Suprapubic skin (tissue), 4 donors: ENCODE results near the gene SPANXD. TPM values are rescaled to one million over a fixed set of nuclear protein-coding genes. Genes with fewer than 3 reads are reported as not detected.
"Not testable (repeated sequence)": the region's sequence is repeated elsewhere in the genome, so short reads cannot be mapped to it uniquely, and the experiment has no call there.

Experiments
- DNase-seq, 2 donors: peaks; one replicate each; pipeline ENCODE4 v3.0.0-alpha.2; 2019; ENCODE audit warnings: low spot score in 2 of 2
- H3K27ac ChIP-seq: fragments of 200-600 bp; sonication (generic); one replicate; pipeline ENCODE4 v1.5.1; 2019
- H3K27me3 ChIP-seq: fragments of 200-600 bp; sonication (generic); one replicate; pipeline ENCODE4 v1.5.1; 2019
- H3K36me3 ChIP-seq: fragments of 200-600 bp; sonication (generic); one replicate; pipeline ENCODE4 v1.5.1; 2019
- H3K4me1 ChIP-seq: fragments of 200-600 bp; sonication (generic); one replicate; pipeline ENCODE4 v1.5.1; 2019
- H3K4me3 ChIP-seq: fragments of 200-600 bp; sonication (generic); one replicate; pipeline ENCODE4 v1.5.1; 2019; ENCODE audit warnings: mild to moderate bottlenecking
- H3K9me3 ChIP-seq: fragments of 200-600 bp; sonication (generic); one replicate; pipeline ENCODE4 v1.5.1; 2019
- EP300 ChIP-seq: sonication (generic); formaldehyde crosslinking; IDR thresholded peaks from one replicate; pipeline ENCODE4 v1.6.1; 2017; ENCODE audit warnings: antibody characterized with exemption
- POLR2A ChIP-seq, 2 donors: fragments of 450-650 bp; IDR thresholded peaks; one replicate each; pipeline ENCODE4 v1.6.1; 2017; ENCODE audit warnings: antibody characterized with exemption in 2 of 2, mild to moderate bottlenecking in 2 of 2, moderate library complexity in 2 of 2
- POLR2AphosphoS5 ChIP-seq, 3 donors: sonication (generic); formaldehyde crosslinking; IDR thresholded peaks; one replicate each; pipeline ENCODE4 v1.6.1; 2017; ENCODE audit warnings: antibody characterized with exemption in 3 of 3
- WGBS: methylation state at CpG from one replicate; pipeline ENCODE4 v1.1.5; 2018; 5-methylcytosine and 5-hydroxymethylcytosine counted together
- total RNA-seq, 4 donors: library from RNA; depleted of rRNA; stranded (reverse); fragments of >200 nt; gene quantifications; one replicate each; pipeline ENCODE4 v1.1.0, GENCODE V29; 2016
- TF ChIP-seq, protein P1 (sequence below), 2 donors: fragments of 200-600 bp in 1 of 2; fragments of 450-650 bp in 1 of 2; sonication (generic) in 1 of 2; IDR thresholded peaks; one replicate each; pipeline ENCODE4 v1.5.1; 2016 to 2019; ENCODE audit warnings: antibody characterized with exemption in 2 of 2, mild to moderate bottlenecking in 1 of 2, moderate library complexity in 1 of 2

Gene SPANXD, protein sequence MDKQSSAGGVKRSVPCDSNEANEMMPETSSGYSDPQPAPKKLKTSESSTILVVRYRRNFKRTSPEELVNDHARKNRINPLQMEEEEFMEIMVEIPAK
- not detected for total RNA-seq

DNA sequence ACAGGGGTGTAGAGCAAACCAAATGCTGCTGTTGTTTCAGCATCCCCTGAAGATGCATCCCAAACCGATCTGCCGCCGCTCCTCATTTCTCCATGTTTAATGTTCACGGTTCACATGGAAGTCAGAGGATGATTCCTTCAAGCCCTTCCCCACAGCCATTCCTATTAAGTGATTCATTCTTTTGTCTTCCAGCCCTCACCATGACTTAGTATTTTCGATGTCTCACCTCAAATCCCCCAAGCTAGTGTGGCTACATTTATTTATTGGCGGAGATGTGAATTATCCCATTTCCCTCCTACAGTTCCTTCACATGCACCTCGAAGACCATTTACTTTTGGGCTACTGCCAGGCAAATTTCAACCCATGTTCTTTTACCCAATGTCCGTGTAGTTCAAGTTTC lies at the start of gene SPANXD:
TSS of gene SPANXD (minus strand) at position 101 of the 400 bp plus-strand sequence. CDS start 334 bp downstream, outside the sequence.
- 51% methylated on average over 2 of the region's 8 CpGs for WGBS
- H3K27me3 ChIP-seq, H3K4me1 ChIP-seq, H3K4me3 ChIP-seq, H3K36me3 ChIP-seq, H3K27ac ChIP-seq, DNase-seq, H3K9me3 ChIP-seq: not testable (repeated sequence)

DNA sequence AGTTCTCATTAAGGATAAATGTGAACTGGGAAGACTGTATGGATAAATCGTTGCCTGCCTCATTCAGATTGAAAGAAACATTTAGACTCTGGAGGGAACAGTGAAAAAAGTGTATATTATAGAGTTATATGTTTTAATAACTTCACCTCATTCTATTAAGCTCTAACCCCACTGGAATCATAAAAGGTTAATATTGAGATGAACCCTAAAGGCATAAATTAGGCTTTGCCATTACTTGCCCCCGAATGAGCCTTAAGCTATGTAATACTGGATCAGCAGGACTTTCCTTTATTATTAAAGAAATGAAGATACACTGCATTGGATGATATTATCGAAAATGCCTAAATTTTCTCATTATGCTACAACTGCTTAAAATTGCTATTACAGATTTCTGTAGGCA lies 44.1 kb upstream of the SPANXD start:
- DNase-seq, result no peak
- no peaks in the 10 kb centered on the region for H3K36me3 ChIP-seq
- 56% methylated on average over 3 of the region's 3 CpGs for WGBS
- no peaks in the 10 kb centered on the region for H3K9me3 ChIP-seq
- no peak for TF ChIP-seq EP300
- TF ChIP-seq, protein P1, sequence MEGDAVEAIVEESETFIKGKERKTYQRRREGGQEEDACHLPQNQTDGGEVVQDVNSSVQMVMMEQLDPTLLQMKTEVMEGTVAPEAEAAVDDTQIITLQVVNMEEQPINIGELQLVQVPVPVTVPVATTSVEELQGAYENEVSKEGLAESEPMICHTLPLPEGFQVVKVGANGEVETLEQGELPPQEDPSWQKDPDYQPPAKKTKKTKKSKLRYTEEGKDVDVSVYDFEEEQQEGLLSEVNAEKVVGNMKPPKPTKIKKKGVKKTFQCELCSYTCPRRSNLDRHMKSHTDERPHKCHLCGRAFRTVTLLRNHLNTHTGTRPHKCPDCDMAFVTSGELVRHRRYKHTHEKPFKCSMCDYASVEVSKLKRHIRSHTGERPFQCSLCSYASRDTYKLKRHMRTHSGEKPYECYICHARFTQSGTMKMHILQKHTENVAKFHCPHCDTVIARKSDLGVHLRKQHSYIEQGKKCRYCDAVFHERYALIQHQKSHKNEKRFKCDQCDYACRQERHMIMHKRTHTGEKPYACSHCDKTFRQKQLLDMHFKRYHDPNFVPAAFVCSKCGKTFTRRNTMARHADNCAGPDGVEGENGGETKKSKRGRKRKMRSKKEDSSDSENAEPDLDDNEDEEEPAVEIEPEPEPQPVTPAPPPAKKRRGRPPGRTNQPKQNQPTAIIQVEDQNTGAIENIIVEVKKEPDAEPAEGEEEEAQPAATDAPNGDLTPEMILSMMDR (IDR thresholded peaks at IDR 0.05), result no peak
- no peak for TF ChIP-seq POLR2AphosphoS5 (IDR thresholded peaks at IDR 0.05)
- TF ChIP-seq POLR2A (IDR thresholded peaks at IDR 0.05), result no peak
- no peaks in the 10 kb centered on the region for H3K4me1 ChIP-seq
- H3K4me3 ChIP-seq, result no peak overlapping the region
- H3K27ac ChIP-seq, result no peak overlapping the region
- H3K27me3 ChIP-seq, result no peaks in the 10 kb centered on the region

DNA sequence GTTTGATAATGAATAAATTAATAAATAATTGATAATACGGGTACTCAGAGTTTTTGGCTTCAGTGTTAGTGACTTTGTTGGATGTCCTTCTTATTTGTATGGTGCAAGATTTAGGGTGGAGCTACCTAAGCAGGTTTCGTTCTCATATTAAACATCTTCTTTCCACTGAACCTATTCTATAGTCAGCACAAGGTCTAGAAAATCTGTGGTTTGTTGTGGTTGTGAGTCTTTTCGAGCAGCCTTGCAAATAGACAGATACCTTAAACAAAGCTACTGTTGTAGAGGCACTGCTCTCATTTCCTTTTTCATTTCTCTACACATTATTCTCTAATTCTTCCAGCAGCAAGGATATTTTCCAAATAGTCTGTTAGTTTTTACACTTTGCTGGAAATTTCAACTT lies 38.1 kb upstream of the SPANXD start:
- H3K36me3 ChIP-seq, result no peaks in the 10 kb centered on the region
- no peaks in the 10 kb centered on the region for H3K9me3 ChIP-seq
- no peak overlapping the region for H3K27ac ChIP-seq
- no peaks in the 10 kb centered on the region for H3K4me1 ChIP-seq
- H3K4me3 ChIP-seq, result no peak overlapping the region
- 69% methylated on average over 3 of the region's 3 CpGs for WGBS
- no peak for DNase-seq
- TF ChIP-seq EP300 (no peak), POLR2A (IDR thresholded peaks at IDR 0.05) (no peak), POLR2AphosphoS5 (IDR thresholded peaks at IDR 0.05) (no peak)
- TF ChIP-seq, protein P1 (IDR thresholded peaks at IDR 0.05), result no peak
- no peaks in the 10 kb centered on the region for H3K27me3 ChIP-seq

DNA sequence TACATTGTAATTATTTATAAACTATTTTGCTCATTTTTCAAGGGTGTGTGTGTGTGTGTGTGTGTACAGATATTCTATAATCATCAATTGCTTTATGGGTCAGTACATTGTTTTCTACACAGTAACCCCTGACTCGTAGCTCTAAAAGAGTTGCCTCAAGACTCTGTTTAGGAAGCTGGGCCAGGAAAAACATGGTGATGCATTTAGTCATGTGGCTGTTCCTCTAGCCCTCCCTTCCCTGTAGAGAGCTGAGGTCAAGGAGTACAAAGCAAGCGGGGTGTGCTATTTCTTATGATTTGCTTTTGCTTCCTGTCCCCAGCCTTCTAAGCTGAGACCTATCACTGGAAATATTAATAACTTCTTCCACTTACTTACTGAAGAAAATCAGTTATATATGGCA lies 34.8 kb upstream of the SPANXD start:
- 49% methylated on average over 2 of the region's 2 CpGs for WGBS
- Histone ChIP-seq H3K4me1 (no peaks in the 10 kb centered on the region), H3K9me3 (no peaks in the 10 kb centered on the region), H3K27me3 (no peaks in the 10 kb centered on the region), H3K27ac (no peak overlapping the region), H3K4me3 (no peak overlapping the region), H3K36me3 (no peaks in the 10 kb centered on the region)
- DNase-seq, result no peak
- TF ChIP-seq EP300, result no peak
- TF ChIP-seq, protein P1 (IDR thresholded peaks at IDR 0.05), result no peak
- TF ChIP-seq POLR2A (IDR thresholded peaks at IDR 0.05), result no peak
- TF ChIP-seq POLR2AphosphoS5 (IDR thresholded peaks at IDR 0.05), result no peak

DNA sequence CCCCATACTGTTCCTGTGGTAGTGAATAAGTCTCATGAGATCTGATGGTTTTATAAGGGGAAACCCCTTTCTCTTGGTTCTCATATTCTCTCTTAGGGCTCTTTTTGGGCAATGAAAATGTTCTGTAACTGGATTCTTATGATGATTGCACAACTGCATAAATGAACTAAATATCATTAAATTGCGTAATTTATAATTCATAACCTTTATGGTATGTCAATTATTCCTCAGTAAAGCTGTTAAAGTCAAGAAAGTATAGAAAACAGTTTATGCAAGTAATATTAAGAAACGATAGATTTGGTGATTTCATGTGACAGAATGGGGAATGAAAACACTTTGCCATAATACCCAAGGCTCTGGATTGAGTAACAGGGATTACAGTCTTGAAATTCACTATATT lies 33.5 kb upstream of the SPANXD start:
- no peak overlapping the region for H3K4me3 ChIP-seq
- H3K9me3 ChIP-seq, result no peaks in the 10 kb centered on the region
- TF ChIP-seq POLR2A (IDR thresholded peaks at IDR 0.05) (no peak), POLR2AphosphoS5 (IDR thresholded peaks at IDR 0.05) (no peak), EP300 (no peak)
- TF ChIP-seq, protein P1 (IDR thresholded peaks at IDR 0.05), result no peak
- 77% methylated on average over 2 of the region's 2 CpGs for WGBS
- no peaks in the 10 kb centered on the region for H3K36me3 ChIP-seq
- H3K27ac ChIP-seq, result no peak overlapping the region
- H3K27me3 ChIP-seq, result no peaks in the 10 kb centered on the region
- H3K4me1 ChIP-seq, result no peaks in the 10 kb centered on the region
- DNase-seq, result no peak

DNA sequence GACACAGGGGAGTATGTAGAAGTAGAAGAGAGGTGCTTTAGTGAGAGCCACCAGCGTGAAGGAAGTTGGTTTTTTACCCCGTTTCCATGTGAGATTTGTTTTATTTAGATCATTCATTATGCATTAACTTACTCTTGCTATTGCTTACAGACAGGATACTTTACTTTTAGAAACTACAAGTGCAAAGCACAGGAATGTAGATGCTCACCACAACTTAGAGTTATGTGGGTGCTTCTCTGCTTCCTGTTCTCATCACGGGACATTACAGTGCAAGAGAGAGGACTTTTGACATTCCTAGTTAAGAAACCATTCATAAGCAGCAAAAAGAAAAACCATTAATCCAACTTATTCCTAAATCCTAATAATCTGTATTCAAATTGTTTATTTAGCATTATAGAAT lies 25.6 kb upstream of the SPANXD start:
- H3K27me3 ChIP-seq, result no peaks in the 10 kb centered on the region
- no peaks in the 10 kb centered on the region for H3K4me1 ChIP-seq
- H3K27ac ChIP-seq, result no peak overlapping the region
- H3K36me3 ChIP-seq, result no peaks in the 10 kb centered on the region
- H3K9me3 ChIP-seq, result no peaks in the 10 kb centered on the region
- no peak for DNase-seq
- TF ChIP-seq POLR2A (IDR thresholded peaks at IDR 0.05) (no peak), EP300 (no peak), POLR2AphosphoS5 (IDR thresholded peaks at IDR 0.05) (no peak)
- TF ChIP-seq, protein P1 (IDR thresholded peaks at IDR 0.05), result no peak
- WGBS, result 91% methylated on average over 3 of the region's 3 CpGs
- H3K4me3 ChIP-seq, result no peak overlapping the region
